Lung (tissue), 12 donors: ENCODE data around the gene GRM8. TPM values are rescaled to one million over a fixed set of nuclear protein-coding genes. Genes with fewer than 3 reads are reported as not detected.

Source experiments
- ATAC-seq: fragments of 200-7000 bp; cut with Tn5 transposase; one replicate; pipeline ENCODE4 v1.9.1; 2020; ENCODE audit warnings: moderate number of reproducible peaks; ENCODE audit not compliant: insufficient read depth, low FRiP score
- DNase-seq, 3 donors: peaks; one replicate each; pipeline ENCODE4 v3.0.0-alpha.2; 2013 to 2017
- H3K27ac ChIP-seq, 2 donors: one replicate each; pipeline ENCODE4 v1.5.1; 2013; ENCODE audit warnings: mild to moderate bottlenecking in 2 of 2, moderate library complexity in 2 of 2, control low read depth in 1 of 2, inconsistent platforms in 1 of 2, low read depth in 1 of 2, low read length in 1 of 2
- H3K27me3 ChIP-seq, 3 donors: one replicate each; pipeline ENCODE4 v1.5.1; 2013; ENCODE audit warnings: low read length in 2 of 3; ENCODE audit not compliant: control insufficient read depth in 3 of 3, insufficient read depth in 3 of 3
- H3K36me3 ChIP-seq, 4 donors: one replicate each; pipeline ENCODE4 v1.5.1; 2013; ENCODE audit warnings: low read length in 4 of 4, mild to moderate bottlenecking in 1 of 4, moderate library complexity in 1 of 4; ENCODE audit not compliant: control insufficient read depth in 4 of 4, insufficient read depth in 4 of 4
- H3K4me1 ChIP-seq, 5 donors: one replicate each; pipeline ENCODE4 v1.5.1; 2013; ENCODE audit warnings: low read length in 5 of 5, mild to moderate bottlenecking in 2 of 5, moderate library complexity in 1 of 5; ENCODE audit not compliant: control insufficient read depth in 5 of 5, insufficient read depth in 5 of 5
- H3K4me3 ChIP-seq: one replicate; pipeline ENCODE4 v1.5.1; 2013; ENCODE audit warnings: mild to moderate bottlenecking, control low read depth, moderate library complexity
- H3K9ac ChIP-seq, 2 donors: one replicate each; pipeline ENCODE4 v1.5.1; 2013; ENCODE audit warnings: low read length in 2 of 2, control low read depth in 1 of 2; ENCODE audit not compliant: insufficient read depth in 1 of 2
- H3K9me3 ChIP-seq, 4 donors: one replicate each; pipeline ENCODE4 v1.5.1; 2013; ENCODE audit warnings: low read length in 3 of 4, mild to moderate bottlenecking in 1 of 4, moderate library complexity in 1 of 4; ENCODE audit not compliant: control insufficient read depth in 4 of 4, insufficient read depth in 3 of 4
- CTCF ChIP-seq: IDR thresholded peaks from 2 replicates; pipeline ENCODE4 v1.5.1; 2012; ENCODE audit warnings: mild to moderate bottlenecking; ENCODE audit errors: control extremely low read depth, extremely low read depth
- WGBS, 2 donors: extraction: QIAGEN DNeasy Blood & Tissue Kit; methylation state at CpG; one replicate each; pipeline ENCODE4 v1.1.7; 2013; 5-methylcytosine and 5-hydroxymethylcytosine counted together
- polyA plus RNA-seq, 2 donors: library from polyadenylated mRNA; stranded (reverse); fragments of 200-250 nt; gene quantifications; one replicate each; pipeline ENCODE4 v1.2.1, GENCODE V29; 2013
- total RNA-seq, 2 donors: library from RNA; depleted of rRNA in 1 of 2; stranded (reverse); fragments of >200 nt in 1 of 2; gene quantifications; one replicate each; pipeline ENCODE4 v1.2.1, GENCODE V29; 2014 to 2021
- donor health status: control.
- donor health status: control.
- donor health status: Bipolar disorder and iron deficiency.
- donor health status: healthy.
- donor health status: DM: yes; HTN: yes; CAD: no.

Gene GRM8
- total and polyA plus RNA-seq, 4 donors = 0.01 to 0.83 (median 0.24) TPM; not detected in 1

DNA sequence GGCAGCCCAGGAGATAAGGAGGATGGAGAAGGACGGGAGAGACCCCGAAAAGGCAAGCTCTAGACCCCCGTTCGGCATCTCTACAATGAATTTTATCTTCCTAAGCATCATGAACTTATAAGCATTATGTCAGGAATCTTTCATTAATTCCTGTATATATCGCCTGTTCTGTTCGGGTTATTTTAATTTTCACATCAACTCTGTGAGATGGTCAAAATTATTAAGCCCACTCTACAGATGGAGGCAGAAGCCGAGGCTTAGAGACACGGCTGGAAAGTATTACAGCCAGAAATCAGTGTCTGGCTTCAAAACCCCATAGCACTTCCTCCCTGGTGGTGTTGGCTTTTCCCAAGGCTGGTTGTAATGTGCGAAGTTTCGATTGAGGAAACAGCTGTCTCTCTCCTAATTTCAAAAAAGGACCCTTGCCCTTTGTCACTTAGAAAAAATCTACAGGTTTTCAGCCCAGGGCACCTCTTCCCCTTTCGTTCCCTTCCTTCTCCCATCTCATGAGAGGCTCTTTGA lies 1.5 kb upstream of the GRM8 start:
- no peak for TF ChIP-seq CTCF
- no peak overlapping the region for H3K4me3 ChIP-seq

DNA sequence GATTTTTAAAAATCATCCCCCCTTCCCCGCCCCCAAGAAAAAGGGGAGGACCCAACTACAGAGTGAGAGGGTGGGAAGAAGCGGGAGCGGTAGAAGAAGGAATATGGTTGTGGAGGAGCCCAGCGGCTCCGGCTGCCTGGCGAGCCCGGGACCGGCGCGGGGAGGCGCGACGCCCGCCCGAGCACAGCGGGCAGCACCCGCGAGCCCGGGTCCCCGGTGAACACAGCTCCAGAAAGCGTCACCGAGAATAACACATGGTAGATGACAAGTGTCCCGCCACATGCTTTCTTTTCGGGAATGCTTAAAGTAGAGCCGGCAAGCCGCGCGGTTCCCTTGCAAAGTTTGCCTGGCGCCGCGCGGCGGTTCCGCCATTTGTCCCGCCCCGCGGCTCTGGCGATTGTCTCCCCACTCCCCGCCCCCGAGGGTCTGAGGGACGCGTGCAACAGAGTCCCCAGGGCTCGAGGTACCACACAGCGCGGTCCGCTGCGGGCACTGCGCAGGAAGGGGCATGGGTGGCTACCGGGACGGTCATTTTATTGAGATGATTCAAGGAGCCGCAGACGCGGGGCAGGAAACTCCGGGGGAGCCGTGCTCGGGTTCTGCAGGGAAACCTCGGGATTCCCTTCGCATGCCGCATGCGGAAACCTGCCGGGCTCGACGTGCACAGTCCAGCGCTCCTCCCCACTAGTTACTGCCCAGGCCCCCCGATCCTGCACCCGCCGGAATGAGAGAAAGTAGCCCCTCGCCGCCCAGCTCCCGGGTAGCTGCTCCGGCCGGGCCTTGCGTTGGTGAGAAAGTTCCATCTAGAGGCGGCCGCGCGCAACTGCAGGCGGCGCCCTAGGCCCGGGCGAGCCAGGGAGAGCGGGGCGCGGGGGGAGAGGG lies 781 bp upstream of the GRM8 start:
- H3K4me3 ChIP-seq = peak overlapping the region; percentile 63
- H3K27ac ChIP-seq = no peak overlapping the region
- H3K9me3 ChIP-seq = peaks cover 0 to 4% (median 0%) of the 10 kb centered on the region in 4 donors
- TF ChIP-seq CTCF = peak; percentile 61
- ATAC-seq = peak; percentile 90
- H3K4me1 ChIP-seq = peaks cover 0 to 9% (median 4%) of the 10 kb centered on the region in 5 donors
- H3K36me3 ChIP-seq = no peaks in the 10 kb centered on the region
- peaks cover 3 to 56% (median 52%) of the 10 kb centered on the region in 3 donors for H3K27me3 ChIP-seq
- peak; percentile 46 to 68 (median 56) for DNase-seq
- WGBS, 2 donors = 1% methylated on average over 79 to 84 of the region's 84 CpGs
- no peak overlapping the region for H3K9ac ChIP-seq

More for the DNA sequence above, 1.5 kb upstream of the GRM8 start:
- Histone ChIP-seq H3K9me3 (peaks cover 0 to 4% (median 0%) of the 10 kb centered on the region in 4 donors), H3K9ac (no peak overlapping the region), H3K27ac (no peak overlapping the region), H3K36me3 (no peaks in the 10 kb centered on the region), H3K27me3 (peaks cover 3 to 49% (median 45%) of the 10 kb centered on the region in 3 donors), H3K4me1 (peaks cover 0 to 9% (median 4%) of the 10 kb centered on the region in 5 donors)
- ATAC-seq (no peak), DNase-seq (no peak)
- 14 to 20% methylated on average over 11 of the region's 11 CpGs for WGBS, 2 donors

GRCh38 chr7:127252377-127252713 lies 396 bp downstream of the GRM8 start:
- DNase-seq (no peak), ATAC-seq (no peak)
- 1% methylated on average over 11 of the region's 11 CpGs for WGBS, 2 donors
- Histone ChIP-seq H3K4me3 (peak overlapping the region; percentile 63), H3K9ac (no peak overlapping the region), H3K9me3 (peaks cover 0 to 4% (median 0%) of the 10 kb centered on the region in 4 donors), H3K36me3 (no peaks in the 10 kb centered on the region), H3K27ac (no peak overlapping the region), H3K4me1 (peaks cover 0 to 9% (median 4%) of the 10 kb centered on the region in 5 donors), H3K27me3 (peaks cover 3 to 62% (median 57%) of the 10 kb centered on the region in 3 donors)
- TF ChIP-seq CTCF = no peak
